HepG2 (cell line): ENCODE measurements around the gene PTPN18. TPM values are rescaled to one million over a fixed set of nuclear protein-coding genes. Genes with fewer than 3 reads are reported as not detected.

Experiments used
- AGO2 ChIP-seq: fragments of 200-400 bp; formaldehyde crosslinking; optimal IDR thresholded peaks from 2 replicates; pipeline ENCODE3; 2017; ENCODE audit warnings: mild to moderate bottlenecking, low read depth, low read length, moderate library complexity
- AKAP8 ChIP-seq: sonication (generic); formaldehyde crosslinking; IDR thresholded peaks from 2 replicates; pipeline ENCODE4 v1.5.1; 2020; ENCODE audit warnings: mild to moderate bottlenecking, missing genetic modification reagents
- AKNA ChIP-seq: sonication (generic); formaldehyde crosslinking; IDR thresholded peaks from 2 replicates; pipeline ENCODE4 v1.4.0; 2020; ENCODE audit warnings: missing genetic modification reagents, borderline replicate concordance
- ARNTL ChIP-seq: sonication (generic); formaldehyde crosslinking; IDR thresholded peaks from 2 replicates; pipeline ENCODE4 v1.4.0; 2020; ENCODE audit warnings: mild to moderate bottlenecking, missing genetic modification reagents
- GMEB1 ChIP-seq: sonication (generic); formaldehyde crosslinking; IDR thresholded peaks from 2 replicates; pipeline ENCODE4 v1.5.1; 2020; ENCODE audit warnings: missing genetic modification reagents, mild to moderate bottlenecking, borderline replicate concordance
- HNF4G ChIP-seq, 2 experiments: sonication (generic) in 1 of 2; formaldehyde crosslinking in 1 of 2; IDR thresholded peaks; 2 replicates each; pipeline versions ENCODE4 v1.4.0 to v1.6.1; 2011 to 2020; ENCODE audit warnings: borderline replicate concordance in 2 of 2, low read depth in 2 of 2, mild to moderate bottlenecking in 2 of 2, low read length in 1 of 2, missing genetic modification reagents in 1 of 2, moderate library complexity in 1 of 2
- KDM3A ChIP-seq: IDR thresholded peaks from 2 replicates; pipeline ENCODE4 v1.6.1; 2018; ENCODE audit warnings: low read depth, missing compliant biosample characterization
- NCOA1 ChIP-seq: sonication (generic); formaldehyde crosslinking; IDR thresholded peaks from 2 replicates; pipeline ENCODE4 v1.9.0; 2021; ENCODE audit warnings: missing genetic modification reagents
- REL ChIP-seq: sonication (generic); formaldehyde crosslinking; conservative IDR thresholded peaks from 2 replicates; pipeline ENCODE4 v1.8.0; 2022; ENCODE audit warnings: mild to moderate bottlenecking, missing genetic modification reagents, moderate library complexity
- RELA ChIP-seq: sonication (generic); formaldehyde crosslinking; IDR thresholded peaks from 2 replicates; pipeline ENCODE4 v1.4.0; 2020; ENCODE audit warnings: missing genetic modification reagents
- SIX1 ChIP-seq: sonication (generic); formaldehyde crosslinking; IDR thresholded peaks from 2 replicates; pipeline ENCODE4 v1.4.0; 2020; ENCODE audit warnings: missing genetic modification reagents, borderline replicate concordance
- SRY ChIP-seq: sonication (generic); formaldehyde crosslinking; IDR thresholded peaks from 2 replicates; pipeline ENCODE4 v1.8.0; 2022; ENCODE audit warnings: mild to moderate bottlenecking, missing genetic modification reagents
- ZBTB37 ChIP-seq: sonication (generic); formaldehyde crosslinking; IDR thresholded peaks from 2 replicates; pipeline ENCODE4 v1.4.0; 2020; ENCODE audit warnings: mild to moderate bottlenecking, missing genetic modification reagents
- ZNF136 ChIP-seq: sonication (generic); formaldehyde crosslinking; IDR thresholded peaks from 2 replicates; pipeline ENCODE4 v1.8.1; 2022; ENCODE audit warnings: low read depth, mild to moderate bottlenecking, moderate library complexity, missing genetic modification reagents
- ZNF251 ChIP-seq: sonication (generic); formaldehyde crosslinking; IDR thresholded peaks from 2 replicates; pipeline ENCODE4 v1.9.0; 2021; ENCODE audit warnings: mild to moderate bottlenecking, missing genetic modification reagents
- ZNF615 ChIP-seq: sonication (generic); formaldehyde crosslinking; IDR thresholded peaks from 2 replicates; pipeline ENCODE4 v1.5.0; 2020; ENCODE audit warnings: mild to moderate bottlenecking, missing genetic modification reagents, borderline replicate concordance
- ZNF800 ChIP-seq: sonication (generic); formaldehyde crosslinking; IDR thresholded peaks from 2 replicates; pipeline ENCODE4 v1.4.0; 2020; ENCODE audit warnings: missing genetic modification reagents
- ZNF879 ChIP-seq: sonication (generic); formaldehyde crosslinking; IDR thresholded peaks from 2 replicates; pipeline ENCODE4 v1.8.1; 2023; ENCODE audit warnings: missing genetic modification reagents
- polyA plus RNA-seq, 8 experiments: library from polyadenylated mRNA; depleted of rRNA in 3 of 8; stranded (reverse) in 7 of 8; unstranded in 1 of 8; fragments of >200 nt; fragmentation: Illumina TruSeq in 4 of 8; extraction: Trizol in 4 of 8; gene quantifications; 2 replicates each; pipeline versions ENCODE4 v1.2.1 to v1.2.3, GENCODE V29; 2011 to 2016; ENCODE audit warnings: low read depth in 4 of 8, missing spikeins in 1 of 8, mixed read lengths in 1 of 8; ENCODE audit not compliant: insufficient read depth in 1 of 8
- total RNA-seq, 5 experiments: library from RNA; depleted of rRNA; stranded (reverse); fragments of >200 nt; fragmentation: Illumina TruSeq; extraction: Trizol; gene quantifications; 2 replicates each; pipeline ENCODE4 v1.2.3, GENCODE V29; 2016; ENCODE audit warnings: low read depth in 1 of 5

Gene PTPN18
- total and polyA plus RNA-seq, 2 of the 13 experiments (the other 11 are each of a cell fraction or from before 2014, with no cell fraction given), result 14.8 to 39.6 TPM

- TF ChIP-seq AKNA (CRISPR knock-in tag) (no peak), ZNF136 (CRISPR knock-in tag) (no peak), ZNF879 (CRISPR knock-in tag) (no peak; the same call in 1 of the 2 replicates), ZNF251 (peak; percentile 69; the same call in 1 of the 2 replicates), ARNTL (no peak; the same call in 1 of the 2 replicates), KDM3A (CRISPR knock-in tag) (peak; percentile 16; the same call in 1 of the 2 replicates), HNF4G (IDR thresholded peaks at IDR 0.05; ENCODE audit: borderline replicate concordance, low read depth, low read length) (no peak), HNF4G (CRISPR knock-in tag; IDR thresholded peaks at IDR 0.05; ENCODE audit: borderline replicate concordance, low read depth) (no peak), AGO2 (peak; percentile 41), ZNF800 (CRISPR knock-in tag) (peak; percentile 33; the same call in 1 of the 2 replicates), NCOA1 (no peak; the same call in 1 of the 2 replicates), REL (no peak), RELA (CRISPR knock-in tag) (no peak; the same call in 1 of the 2 replicates), ZNF615 (CRISPR knock-in tag) (0 out of 2 replicates have a peak, but pooled peaks have one; percentile 14), GMEB1 (CRISPR knock-in tag) (no peak), ZBTB37 (CRISPR knock-in tag) (no peak), AKAP8 (no peak), SIX1 (no peak), SRY (CRISPR knock-in tag) (no peak)
Measured at GRCh38 chr2:130342020-130342532, 13.8 kb upstream of the PTPN18 start (continued).
